ENCODE data around the gene DBP.

DBP gene

DNA sequence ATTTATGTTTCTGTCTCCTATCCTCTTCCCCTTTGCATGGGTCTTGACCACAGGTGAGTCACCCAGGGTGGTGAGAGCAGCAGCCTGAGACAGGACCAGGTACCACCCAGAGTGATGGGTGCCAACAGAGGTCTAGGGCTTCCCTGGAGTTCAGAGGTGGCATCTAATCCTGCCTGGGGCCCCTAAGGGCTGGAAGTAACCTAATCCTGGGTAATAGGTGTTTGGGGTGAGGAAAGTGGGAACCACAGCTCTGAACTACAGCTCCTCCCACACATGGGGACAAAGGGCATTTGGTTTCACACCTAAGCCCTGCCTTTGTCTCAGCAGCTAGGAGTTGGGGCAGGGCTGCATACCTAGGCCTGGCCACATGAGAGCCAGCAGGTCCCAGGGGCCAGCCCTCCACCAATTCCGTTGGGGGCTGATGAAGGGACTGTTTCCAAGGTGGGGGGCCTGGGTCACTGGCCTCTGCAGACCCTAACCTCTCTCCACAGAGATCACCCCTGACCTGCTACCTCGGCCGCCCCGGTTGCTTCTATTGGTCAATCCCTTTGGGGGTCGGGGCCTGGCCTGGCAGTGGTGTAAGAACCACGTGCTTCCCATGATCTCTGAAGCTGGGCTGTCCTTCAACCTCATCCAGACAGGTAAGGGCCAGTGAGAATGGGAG, 9.8 kb downstream of the DBP start:
- no peak for DNase-seq (ENCODE audit: low read depth)

GRCh38 chr19:48625891-48626327, 11.3 kb downstream of the DBP start:
- no peak for DNase-seq (ENCODE audit: low read depth)

DNA sequence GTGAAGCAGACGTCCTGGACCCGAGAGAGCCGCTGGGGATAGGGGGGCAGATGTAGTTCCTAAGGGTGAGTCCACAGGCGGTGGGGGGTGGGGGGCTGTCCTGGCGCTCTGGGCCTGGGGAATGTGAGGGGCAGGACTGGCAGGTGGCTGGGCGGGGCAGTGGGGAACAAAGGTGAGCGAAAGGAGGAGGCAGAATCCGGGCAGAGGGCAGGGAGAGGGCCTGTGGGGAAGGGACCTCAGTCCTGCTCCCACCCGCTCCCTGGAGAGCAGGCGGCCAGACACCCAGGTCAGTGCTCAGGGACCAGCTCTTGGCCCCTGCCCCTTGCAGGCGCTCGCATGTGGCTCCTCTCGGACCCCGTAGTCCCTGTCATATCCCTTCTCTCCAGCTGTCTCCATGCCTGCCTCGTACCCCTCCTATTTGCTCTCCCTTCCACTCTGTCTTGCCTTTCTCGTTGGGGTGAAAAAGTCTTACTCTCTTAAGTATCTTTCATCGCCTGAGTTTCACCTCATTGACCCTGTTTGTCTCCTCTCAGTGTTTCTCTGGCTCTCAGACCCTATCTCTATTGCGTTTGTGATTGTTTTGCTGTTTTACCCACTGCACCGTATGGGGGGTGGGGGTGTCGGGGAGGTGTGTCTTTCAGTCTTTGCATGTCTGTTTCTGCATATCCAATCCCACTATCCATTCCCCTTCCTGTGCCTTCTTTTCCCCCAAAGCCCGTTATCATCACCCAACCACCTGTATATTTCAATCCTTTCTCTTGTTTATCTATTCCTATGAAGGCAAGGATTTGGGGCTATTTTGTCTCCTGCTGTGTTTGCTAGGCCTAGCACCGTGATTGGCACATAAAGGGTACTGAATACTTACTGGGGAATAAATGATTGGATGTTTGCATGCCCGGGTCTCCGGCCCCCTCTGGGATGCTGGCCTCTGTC, 12.1 kb downstream of the DBP start:
- no peak for DNase-seq (ENCODE audit: low read depth)

- peak; percentile 96 for DNase-seq (ENCODE audit: low read depth)
Observed at GRCh38 chr19:48624067-48624594, 13.0 kb downstream of the DBP start.

- no peak for DNase-seq (ENCODE audit: low read depth)
Observed at GRCh38 chr19:48623556-48624066, 13.6 kb downstream of the DBP start.

GRCh38 chr19:48619692-48620585, 17.2 kb downstream of the DBP start:
- DNase-seq (ENCODE audit: low read depth) = no peak

- DNase-seq (ENCODE audit: low read depth) = peak; percentile 93
Observed at GRCh38 chr19:48618916-48619691, 18.1 kb downstream of the DBP start, which contains the start of the genes RPL18 and SPHK2. Gene RPL18 (minus strand): TSS chr19:48619178. CDS start chr19:48619143, 35 bp downstream. Gene SPHK2 (plus strand): TSS chr19:48619506. CDS start chr19:48620515, 1,009 bp downstream.

GRCh38 chr19:48618278-48618915, 18.8 kb downstream of the DBP start:
- DNase-seq (ENCODE audit: low read depth) = no peak

- DNase-seq (ENCODE audit: low read depth) = no peak
Observed at GRCh38 chr19:48617146-48617937, 19.8 kb downstream of the DBP start.

DNA sequence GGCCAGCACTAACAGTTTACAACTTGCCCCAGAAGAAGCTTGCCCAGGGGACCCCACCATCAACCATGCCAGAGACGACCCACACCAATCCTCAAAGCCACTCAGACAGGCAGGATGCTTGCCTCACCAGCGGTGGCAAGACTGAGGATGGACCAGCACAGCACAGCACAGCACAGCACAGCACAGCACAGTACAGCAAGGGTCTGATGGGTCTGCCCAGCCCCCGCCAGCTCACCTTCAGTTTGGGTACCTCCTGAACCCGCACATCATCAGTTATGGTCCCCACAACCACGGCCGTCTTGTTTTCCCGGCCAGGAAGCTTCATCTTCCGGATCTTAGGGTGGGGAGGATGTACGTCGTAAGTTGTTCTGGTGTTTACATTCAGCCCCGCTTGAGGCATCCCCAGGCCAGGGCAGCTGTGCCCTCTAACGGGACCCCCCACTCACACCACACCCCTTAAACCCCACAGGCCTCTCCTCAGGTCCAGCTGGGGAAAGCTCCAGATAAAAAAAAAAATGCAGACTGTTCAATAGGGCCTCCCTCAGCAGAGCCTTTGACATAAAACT, 20.6 kb downstream of the DBP start:
- no peak for DNase-seq (ENCODE audit: low read depth)

- DNase-seq (ENCODE audit: low read depth) = no peak
Observed at GRCh38 chr19:48616041-48616436, 21.1 kb downstream of the DBP start.

DNA sequence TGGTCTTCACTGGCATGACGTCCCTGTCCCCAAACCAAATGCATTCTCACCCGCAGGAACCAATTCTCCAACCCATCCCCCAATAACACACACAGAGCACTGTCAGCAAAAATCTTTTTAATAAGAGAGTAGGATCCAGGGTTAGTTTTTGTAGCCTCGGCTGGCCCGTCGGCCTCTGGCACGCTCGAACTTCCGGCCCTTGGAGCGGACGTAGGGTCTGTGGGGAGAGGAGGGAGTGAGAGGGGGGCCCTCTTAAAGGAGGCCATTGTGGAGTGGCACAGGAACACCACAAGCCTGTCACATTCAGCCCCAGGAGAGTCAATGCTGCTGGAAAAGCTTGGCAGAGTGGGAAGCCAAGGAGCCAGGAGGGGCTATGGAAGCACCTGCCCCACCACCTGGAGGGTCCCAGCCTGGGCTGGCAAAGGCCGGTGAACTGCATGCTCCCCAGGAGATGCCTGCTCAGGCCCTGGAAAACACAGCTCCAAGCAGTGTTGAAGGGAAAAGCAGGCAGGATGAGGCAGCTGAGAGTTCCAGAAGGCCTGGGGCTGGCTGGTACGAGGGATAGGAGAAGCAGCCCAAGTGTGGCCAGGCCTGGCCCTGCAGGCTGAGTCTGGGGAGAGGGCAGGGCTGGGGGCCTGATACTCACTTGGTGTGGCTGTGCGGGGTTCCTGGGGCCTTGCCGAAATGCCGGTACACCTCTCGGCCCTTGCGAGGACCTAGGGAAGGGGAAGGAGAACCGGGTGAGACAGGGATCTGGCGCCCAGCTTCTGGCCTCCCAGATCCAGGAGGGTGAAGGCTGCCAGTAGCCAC, 21.7 kb downstream of the DBP start:
- DNase-seq (ENCODE audit: low read depth) = no peak

GRCh38 chr19:48614436-48615230, 22.5 kb downstream of the DBP start, which contains the start of gene FAM83E:
Gene FAM83E (minus strand): TSS chr19:48615076. CDS start chr19:48613372, 1,704 bp downstream.
- no peak for DNase-seq (ENCODE audit: low read depth)

- DNase-seq (ENCODE audit: low read depth) = no peak
Observed at GRCh38 chr19:48613852-48614435, 23.2 kb downstream of the DBP start.

GRCh38 chr19:48613024-48613851, 23.9 kb downstream of the DBP start:
- no peak for DNase-seq (ENCODE audit: low read depth)

- DNase-seq (ENCODE audit: low read depth) = no peak
Observed at GRCh38 chr19:48611872-48612271, 25.3 kb downstream of the DBP start.

Measured in activated T-helper 9 cell treated with anti-CD3 and anti-CD28 coated beads, Interleukin-2, amount 50 U/mL, for 16 hours (primary cell).